WI38 (cell line): ENCODE measurements around the gene PLXNB2.
"Not testable (repeated sequence)": the region's sequence is repeated elsewhere in the genome, so short reads cannot be mapped to it uniquely, and the experiment has no call there.

Experiments used
- H3K4me3 ChIP-seq: 2 replicates; pipeline ENCODE4 v1.5.1; 2011; ENCODE audit warnings: low read depth, mild to moderate bottlenecking, control low read depth, low read length
- CTCF ChIP-seq: IDR thresholded peaks from 2 replicates; pipeline ENCODE4 v1.5.1; 2012; ENCODE audit warnings: low read depth, mild to moderate bottlenecking, control low read depth, low read length

PLXNB2 gene

DNA sequence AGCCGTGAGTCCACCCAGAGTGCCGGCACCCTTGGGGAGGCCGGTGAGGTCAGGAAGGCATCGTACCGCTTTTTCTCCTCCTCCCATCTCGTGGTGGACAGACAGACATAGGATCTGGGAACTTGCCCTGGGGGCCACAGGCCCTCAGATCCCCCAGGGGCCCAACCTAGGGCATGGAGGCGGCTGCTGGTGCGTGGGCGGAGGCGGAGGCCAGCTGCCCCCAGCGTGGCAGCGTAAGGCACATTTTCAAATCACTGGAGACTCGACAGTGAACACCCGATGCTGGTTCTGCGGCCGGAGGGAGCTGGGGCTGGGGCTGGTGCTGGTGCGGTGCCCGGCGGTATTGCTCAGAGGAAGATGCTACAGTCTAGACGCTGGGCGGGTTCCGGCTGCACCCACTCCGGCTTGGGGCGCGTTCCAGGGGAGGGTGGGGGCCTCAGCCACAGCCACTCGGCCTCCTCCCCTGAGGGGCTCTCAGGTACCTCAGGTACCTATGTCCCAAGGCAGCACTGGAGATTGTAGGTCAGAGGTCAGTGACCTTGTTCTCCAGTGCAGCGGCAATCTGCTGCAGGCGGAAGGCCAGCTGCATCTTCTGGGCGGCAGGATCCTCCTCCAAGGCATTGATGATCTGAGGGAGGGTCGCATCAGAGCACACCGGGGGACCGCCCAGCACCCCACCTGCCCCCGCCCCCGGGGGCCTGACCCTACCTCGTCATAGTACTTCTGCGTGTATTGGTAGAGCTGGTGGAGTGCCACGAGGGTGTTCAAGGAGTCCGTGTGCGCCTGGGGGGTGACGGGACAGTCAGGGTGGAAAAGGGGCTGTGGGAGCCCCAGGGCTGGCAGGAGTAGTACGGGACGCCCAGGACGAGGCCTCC lies 32.0 kb downstream of the PLXNB2 start:
- H3K4me3 ChIP-seq: no peak overlapping the region
- TF ChIP-seq CTCF: no peak

DNA sequence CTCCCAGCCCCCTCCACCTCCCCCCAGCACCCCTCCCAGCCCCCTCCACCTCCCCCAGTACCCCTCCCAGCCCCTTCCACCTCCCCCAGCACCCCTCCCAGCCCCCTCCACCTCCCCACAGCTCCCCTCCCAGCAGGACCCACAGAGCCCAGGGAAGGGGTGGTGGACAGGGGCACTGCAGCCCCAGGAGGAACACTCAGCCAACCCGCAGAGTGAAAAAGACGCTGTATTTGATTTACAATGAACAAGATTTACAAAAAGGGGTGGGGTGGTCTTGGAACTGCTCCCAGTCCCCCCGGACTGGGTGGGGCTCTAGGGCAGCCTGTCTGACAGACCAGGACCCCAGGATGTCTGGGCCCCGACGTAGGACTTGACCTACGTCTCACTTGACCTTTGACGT lies 32.7 kb downstream of the PLXNB2 start:
- H3K4me3 ChIP-seq: no peak overlapping the region
- no peak for TF ChIP-seq CTCF

GRCh38 chr22:50274311-50274710 lies 33.1 kb downstream of the PLXNB2 start:
- H3K4me3 ChIP-seq: no peak overlapping the region
- TF ChIP-seq CTCF: no peak

DNA sequence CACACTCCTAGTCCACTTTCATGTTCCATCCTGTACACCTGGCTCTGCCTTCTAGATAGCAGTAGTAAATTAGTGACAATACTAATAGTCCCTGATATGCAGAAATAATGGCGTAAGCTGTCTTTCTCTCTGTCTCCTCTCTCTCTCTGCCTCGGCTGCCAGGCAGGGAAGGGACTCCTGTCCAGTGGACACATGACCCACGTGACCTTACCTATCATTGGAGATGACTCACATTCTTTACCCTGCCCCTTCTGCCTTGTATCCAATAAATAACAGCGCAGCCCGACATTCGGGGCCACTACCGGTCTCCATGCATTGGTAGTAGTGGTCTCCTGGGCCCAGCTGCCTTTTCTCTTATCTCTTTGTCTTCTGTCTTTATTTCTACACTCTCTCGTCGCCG lies 33.7 kb downstream of the PLXNB2 start:
- H3K4me3 ChIP-seq: not testable (repeated sequence)

DNA sequence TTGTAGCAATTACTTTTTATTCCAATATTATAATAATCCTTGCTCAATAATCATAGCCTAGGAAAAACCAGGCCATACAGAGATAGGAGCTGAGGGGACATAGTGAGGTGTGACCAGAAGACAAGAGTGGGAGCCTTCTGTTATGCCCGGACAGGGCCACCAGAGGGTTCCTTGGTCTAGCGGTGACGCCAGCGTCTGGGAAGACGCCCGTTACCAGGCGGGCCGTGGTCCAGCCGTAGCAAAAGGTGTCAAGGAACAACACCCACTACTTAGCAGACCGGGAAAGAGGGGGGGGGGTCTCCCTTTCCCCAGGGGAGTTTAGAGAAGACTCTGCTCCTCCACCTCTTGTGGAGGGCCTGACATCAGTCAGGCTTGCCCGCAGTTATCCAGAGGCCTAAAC lies 34.1 kb downstream of the PLXNB2 start:
- H3K4me3 ChIP-seq: not testable (repeated sequence)

DNA sequence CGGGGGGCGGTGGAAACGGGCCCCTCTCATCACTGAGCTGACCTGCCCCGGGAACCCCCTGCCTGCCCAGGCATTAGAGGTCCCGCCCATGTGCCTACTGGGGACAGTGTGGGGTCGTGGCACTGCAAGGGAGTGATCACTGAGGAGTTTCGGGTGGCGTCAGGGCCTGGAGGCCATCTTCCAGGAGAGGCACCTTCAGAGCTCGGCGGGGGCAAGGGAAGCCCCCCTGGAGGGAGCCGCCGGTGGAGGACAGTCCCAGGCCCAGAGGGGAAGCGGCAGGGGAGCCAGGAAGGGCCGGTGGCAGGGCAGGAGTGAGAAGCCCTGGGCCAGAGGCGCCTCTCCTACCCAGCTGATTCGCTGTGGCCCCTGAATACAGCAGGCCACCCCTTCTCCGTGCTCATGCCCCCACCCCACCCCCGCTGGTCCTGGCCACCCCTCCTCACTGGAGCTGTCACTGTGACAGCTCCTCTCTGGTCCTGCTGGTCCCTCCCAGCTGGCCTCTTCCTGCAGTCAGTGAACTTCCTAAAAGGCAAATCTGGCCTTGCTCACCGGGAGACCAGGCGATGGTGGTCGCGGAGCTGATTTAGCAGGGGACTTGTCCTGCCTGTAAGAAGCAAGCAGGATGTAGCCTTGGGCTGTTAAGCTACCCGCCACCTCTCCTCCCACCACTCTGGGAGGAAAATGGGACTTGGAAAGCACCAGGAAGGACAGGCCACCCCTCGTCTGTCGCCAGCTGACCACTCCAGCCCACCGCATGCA lies 35.2 kb downstream of the PLXNB2 start:
- TF ChIP-seq CTCF: no peak
- no peak overlapping the region for H3K4me3 ChIP-seq

DNA sequence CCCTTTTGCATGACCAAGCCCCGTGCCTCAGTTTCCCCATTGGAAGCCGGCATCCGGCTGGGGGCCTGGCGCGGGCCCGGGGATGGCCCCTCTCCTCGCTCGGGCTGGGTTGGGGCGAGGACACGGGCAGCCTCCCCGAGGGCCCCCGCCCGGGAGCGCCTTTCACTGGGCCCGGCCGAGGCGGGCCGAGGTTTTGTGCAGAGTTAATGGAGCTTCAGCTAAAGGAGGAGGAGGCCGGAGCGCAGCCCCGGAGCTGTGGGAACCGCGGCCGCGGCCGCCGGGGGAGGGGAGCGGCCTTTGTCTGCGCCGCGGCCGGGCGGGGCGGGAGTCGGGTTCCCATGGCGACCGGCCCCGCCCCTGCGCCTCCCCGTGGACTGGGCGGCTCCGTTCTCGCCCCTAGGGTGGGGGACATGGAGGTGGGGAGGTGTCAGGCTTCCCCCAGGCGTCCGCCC lies 35.9 kb downstream of the PLXNB2 start:
- H3K4me3 ChIP-seq: peak overlapping the region; percentile 59
- TF ChIP-seq CTCF: no peak

GRCh38 chr22:50270666-50271394 lies 36.6 kb downstream of the PLXNB2 start:
- peak overlapping the region; percentile 59 for H3K4me3 ChIP-seq
- TF ChIP-seq CTCF: no peak
